ENCODE measurements around the gene ZNF827. TPM values are rescaled to one million over a fixed set of nuclear protein-coding genes. Genes with fewer than 3 reads are reported as not detected.

Gene ZNF827
- total RNA-seq, 1 experiment from 2014 or later: 22.4 TPM

DNA sequence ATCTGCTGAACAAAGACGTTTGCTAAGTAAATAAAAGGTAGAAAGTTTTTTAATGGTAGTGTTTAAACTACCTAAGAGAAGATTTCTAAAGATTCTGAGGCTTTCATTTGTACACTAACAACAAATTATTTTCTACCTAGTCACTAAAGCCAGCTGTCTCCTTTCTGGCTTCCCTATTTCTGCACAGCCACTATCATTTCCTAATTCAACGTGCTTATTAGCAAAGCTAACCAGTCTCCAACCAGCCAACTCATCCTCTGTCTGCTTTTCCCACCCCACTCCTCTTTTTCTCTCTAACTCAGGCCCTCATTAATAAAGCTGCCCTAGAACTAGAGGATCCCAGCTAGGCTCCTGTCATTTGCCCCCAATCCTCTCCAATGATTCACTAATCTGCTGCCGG, 118.2 kb downstream of the ZNF827 start:
- Histone ChIP-seq H3K27me3 (ENCODE audit: insufficient read depth, low read depth) (no peaks in the 10 kb centered on the region), H3K4me1 (replicated peaks; ENCODE audit: insufficient read depth) (no peaks in the 10 kb centered on the region), H2AFZ (no peak overlapping the region), H3K27ac (no peak overlapping the region), H3K4me2 (no peak overlapping the region), H3K79me2 (ENCODE audit: low read depth) (no peaks in the 10 kb centered on the region), H4K20me1 (ENCODE audit: insufficient read depth) (no peaks in the 10 kb centered on the region), H3F3A (ENCODE audit: insufficient read depth, low read depth) (no peaks in the 10 kb centered on the region), H3K36me3 (ENCODE audit: low read depth) (no peaks in the 10 kb centered on the region), H3K4me3 (no peak overlapping the region), H3K9me2 (ENCODE audit: insufficient read depth) (no peaks in the 10 kb centered on the region), H3K9me3 (ENCODE audit: insufficient read depth, low read depth) (no peaks in the 10 kb centered on the region)
- ChIA-PET CTCF (no interaction called here), POLR2A (ENCODE audit: unreplicated experiment) (no interaction called here)
- no peak for DNase-seq
- TF ChIP-seq EZH2 (IDR thresholded peaks at IDR 0.05; ENCODE audit: low read depth): no peak
- TF ChIP-seq, protein P1, sequence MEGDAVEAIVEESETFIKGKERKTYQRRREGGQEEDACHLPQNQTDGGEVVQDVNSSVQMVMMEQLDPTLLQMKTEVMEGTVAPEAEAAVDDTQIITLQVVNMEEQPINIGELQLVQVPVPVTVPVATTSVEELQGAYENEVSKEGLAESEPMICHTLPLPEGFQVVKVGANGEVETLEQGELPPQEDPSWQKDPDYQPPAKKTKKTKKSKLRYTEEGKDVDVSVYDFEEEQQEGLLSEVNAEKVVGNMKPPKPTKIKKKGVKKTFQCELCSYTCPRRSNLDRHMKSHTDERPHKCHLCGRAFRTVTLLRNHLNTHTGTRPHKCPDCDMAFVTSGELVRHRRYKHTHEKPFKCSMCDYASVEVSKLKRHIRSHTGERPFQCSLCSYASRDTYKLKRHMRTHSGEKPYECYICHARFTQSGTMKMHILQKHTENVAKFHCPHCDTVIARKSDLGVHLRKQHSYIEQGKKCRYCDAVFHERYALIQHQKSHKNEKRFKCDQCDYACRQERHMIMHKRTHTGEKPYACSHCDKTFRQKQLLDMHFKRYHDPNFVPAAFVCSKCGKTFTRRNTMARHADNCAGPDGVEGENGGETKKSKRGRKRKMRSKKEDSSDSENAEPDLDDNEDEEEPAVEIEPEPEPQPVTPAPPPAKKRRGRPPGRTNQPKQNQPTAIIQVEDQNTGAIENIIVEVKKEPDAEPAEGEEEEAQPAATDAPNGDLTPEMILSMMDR (conservative IDR thresholded peaks at IDR 0.05): no peak
- no TSS peak for BruUV-seq (replicated peaks)
- intact Hi-C loops (cut with micrococcal nuclease; ENCODE audit: unreplicated experiment): no loop called here

DNA sequence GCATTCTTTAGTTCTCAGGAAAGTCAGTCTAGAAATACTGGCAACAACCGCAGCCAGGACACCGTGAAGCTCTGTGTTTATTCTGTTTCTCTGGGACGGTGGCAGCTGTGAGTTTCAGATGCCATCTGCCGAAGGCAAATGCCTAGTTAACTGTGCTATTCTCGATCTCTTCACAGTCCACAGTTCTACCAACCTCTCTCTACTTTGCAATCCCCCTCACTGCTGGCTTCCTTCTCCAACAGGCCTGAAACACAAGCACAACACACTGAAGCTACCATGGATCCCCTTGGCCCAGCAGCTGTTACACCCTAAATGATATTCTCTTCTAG, 118.8 kb downstream of the ZNF827 start:
- Histone ChIP-seq H3K9me2 (ENCODE audit: insufficient read depth) (no peaks in the 10 kb centered on the region; the same call in 1 of the 2 replicates), H2AFZ (no peak overlapping the region), H3K4me3 (no peak overlapping the region), H3K27me3 (ENCODE audit: insufficient read depth, low read depth) (no peaks in the 10 kb centered on the region), H3K9me3 (ENCODE audit: insufficient read depth, low read depth) (no peaks in the 10 kb centered on the region), H3K27ac (no peak overlapping the region), H4K20me1 (ENCODE audit: insufficient read depth) (no peaks in the 10 kb centered on the region), H3K36me3 (ENCODE audit: low read depth) (no peaks in the 10 kb centered on the region), H3K4me1 (replicated peaks; ENCODE audit: insufficient read depth) (no peaks in the 10 kb centered on the region), H3F3A (ENCODE audit: insufficient read depth, low read depth) (no peaks in the 10 kb centered on the region), H3K79me2 (ENCODE audit: low read depth) (no peaks in the 10 kb centered on the region), H3K4me2 (no peak overlapping the region)
- POLR2A ChIA-PET (ENCODE audit: unreplicated experiment): no interaction called here
- TF ChIP-seq EZH2 (IDR thresholded peaks at IDR 0.05; ENCODE audit: low read depth): no peak
- TF ChIP-seq, protein P1 (conservative IDR thresholded peaks at IDR 0.05): no peak
- no TSS peak for BruUV-seq (replicated peaks)
- no peak for DNase-seq
- CTCF ChIA-PET: no interaction called here
- intact Hi-C loops (cut with micrococcal nuclease; ENCODE audit: unreplicated experiment): no loop called here

DNA sequence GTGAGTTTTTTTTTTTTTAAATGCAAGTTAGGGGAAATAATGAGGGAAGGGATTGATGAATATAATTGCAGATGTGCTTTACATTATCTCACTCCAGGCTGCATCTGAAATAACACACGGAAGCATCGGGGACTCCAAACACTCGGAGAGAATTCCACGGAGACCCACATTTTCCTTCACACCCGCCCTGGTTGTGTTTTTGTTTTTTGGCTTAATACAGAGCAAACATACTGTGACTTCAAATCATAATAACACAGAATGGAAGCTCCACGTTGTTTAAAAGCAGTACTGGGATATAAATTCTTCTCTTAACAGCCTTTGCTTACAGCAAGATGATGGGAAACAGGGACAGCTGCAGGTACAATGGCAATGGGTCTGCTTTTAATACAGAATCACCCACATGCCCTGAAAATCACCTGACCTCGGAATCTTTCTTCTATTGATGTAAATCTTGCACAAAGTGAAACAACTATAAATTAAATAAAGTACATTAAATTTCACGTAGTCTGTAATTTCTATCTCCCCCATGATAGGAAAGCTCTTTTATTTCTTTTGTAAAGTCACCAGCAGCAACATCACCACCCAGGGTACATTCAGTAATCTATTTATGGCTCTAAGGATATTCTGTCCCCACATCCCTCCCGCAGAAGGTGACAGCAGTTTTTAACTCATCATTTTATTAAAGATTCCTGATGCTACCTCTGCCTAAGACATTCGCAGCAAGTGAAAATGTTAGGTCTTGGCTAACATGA, 119.3 kb downstream of the ZNF827 start:
- H4K20me1 ChIP-seq (ENCODE audit: insufficient read depth): no peaks in the 10 kb centered on the region
- no peak overlapping the region for H3K27ac ChIP-seq
- TF ChIP-seq, protein P1 (conservative IDR thresholded peaks at IDR 0.05): no peak
- no peak for TF ChIP-seq EZH2 (IDR thresholded peaks at IDR 0.05; ENCODE audit: low read depth)
- intact Hi-C loops (cut with micrococcal nuclease; ENCODE audit: unreplicated experiment): no loop called here
- no peak overlapping the region for H3K4me2 ChIP-seq
- no peaks in the 10 kb centered on the region for H3K4me1 ChIP-seq (replicated peaks; ENCODE audit: insufficient read depth)
- no TSS peak for BruUV-seq (replicated peaks)
- no peaks in the 10 kb centered on the region for H3K79me2 ChIP-seq (ENCODE audit: low read depth)
- ChIA-PET CTCF (no interaction called here), POLR2A (ENCODE audit: unreplicated experiment) (no interaction called here)
- no peak overlapping the region for H2AFZ ChIP-seq
- no peaks in the 10 kb centered on the region for H3K27me3 ChIP-seq (ENCODE audit: insufficient read depth, low read depth)
- no peaks in the 10 kb centered on the region for H3K9me3 ChIP-seq (ENCODE audit: insufficient read depth, low read depth)
- DNase-seq: no peak
- no peaks in the 10 kb centered on the region for H3F3A ChIP-seq (ENCODE audit: insufficient read depth, low read depth)
- H3K36me3 ChIP-seq (ENCODE audit: low read depth): no peaks in the 10 kb centered on the region
- no peaks in the 10 kb centered on the region; the same call in 1 of the 2 replicates for H3K9me2 ChIP-seq (ENCODE audit: insufficient read depth)
- no peak overlapping the region for H3K4me3 ChIP-seq
